ENCODE results near the gene C2orf81. TPM values are rescaled to one million over a fixed set of nuclear protein-coding genes. Genes with fewer than 3 reads are reported as not detected.

C2orf81 gene
- under 0.01 TPM in 1 of 2 replicates, not detected in the other for total RNA-seq

DNA sequence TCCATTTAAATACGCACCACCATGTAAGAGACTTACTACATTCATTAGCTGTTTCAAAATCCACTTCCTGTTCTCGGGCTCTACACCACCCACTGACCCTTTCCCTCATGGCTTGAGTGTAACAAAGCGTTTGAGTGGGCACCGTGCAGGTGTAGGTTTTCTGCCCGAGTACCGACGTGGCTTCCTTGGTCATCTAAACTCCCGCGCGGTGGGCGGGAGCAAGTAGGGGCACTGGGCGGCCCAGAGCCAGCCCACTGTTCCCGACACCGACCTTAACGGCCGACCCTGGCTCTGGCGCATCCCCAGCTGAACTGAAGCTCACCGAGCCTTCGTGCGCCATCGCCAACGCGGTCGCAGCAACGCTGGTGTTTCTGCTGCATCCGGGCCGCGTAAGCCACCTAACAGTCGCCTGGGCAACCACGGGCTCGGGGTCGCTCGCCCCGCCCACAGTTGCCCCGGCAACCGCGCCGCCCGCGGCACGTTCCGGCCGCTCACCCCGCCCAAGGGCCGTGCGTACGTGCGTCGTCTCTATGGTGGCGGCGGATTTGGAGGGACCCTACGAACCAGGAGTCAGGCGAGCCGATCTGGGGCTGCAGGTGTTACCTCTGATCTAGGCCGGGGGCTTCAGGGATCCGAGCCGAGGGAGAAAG, at the start of gene C2orf81, which contains the start of gene WDR54:
C2orf81 (minus strand) TSS at position 399 of the 650 bp plus-strand sequence; CDS start at position 340, 59 bp downstream.
WDR54 (plus strand) TSS at position 510 of the 650 bp plus-strand sequence. CDS start 424 bp downstream, outside the sequence.

DNA sequence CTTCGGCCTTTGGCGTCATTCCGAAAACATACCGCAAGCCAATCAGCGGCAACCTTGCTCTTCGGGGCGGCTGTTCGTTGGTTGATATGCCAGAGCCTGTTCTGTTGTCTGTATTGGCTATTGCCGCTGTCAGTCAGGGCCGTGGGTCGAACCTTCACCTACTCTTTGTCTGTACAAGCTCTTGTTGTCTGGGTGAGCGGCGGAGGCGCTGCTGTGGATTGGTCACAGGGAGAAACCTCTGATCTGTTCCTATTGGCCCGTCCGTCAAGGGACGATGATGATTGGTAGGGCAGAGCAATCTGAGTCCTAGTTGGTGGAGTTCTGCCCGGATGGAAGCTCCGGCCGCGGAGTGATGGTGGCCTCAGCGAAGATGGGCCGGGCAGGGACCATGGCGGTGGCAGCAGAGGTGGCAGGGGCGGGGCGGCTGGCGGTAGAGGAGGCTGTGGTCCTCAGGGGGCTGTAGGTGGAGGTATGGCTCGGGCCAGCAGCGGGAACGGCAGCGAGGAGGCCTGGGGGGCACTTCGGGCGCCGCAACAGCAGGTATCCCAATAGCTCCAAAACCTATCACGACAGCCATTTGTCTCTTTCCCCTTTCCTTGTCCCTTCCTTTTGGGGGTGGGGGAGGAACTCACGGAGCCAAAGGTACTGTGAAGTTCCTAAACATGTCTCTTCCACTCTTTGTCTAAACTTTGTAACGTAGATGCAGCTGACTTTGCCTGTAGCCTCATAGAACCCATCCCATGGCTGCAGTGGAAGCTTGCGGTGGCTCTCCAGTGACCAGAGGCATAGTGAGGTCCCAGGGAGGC, 36.9 kb upstream of the C2orf81 start, which contains the start of gene WBP1:
WBP1 (plus strand) TSS at position 307 of the 806 bp plus-strand sequence; CDS start at position 472, 165 bp downstream.

DNA sequence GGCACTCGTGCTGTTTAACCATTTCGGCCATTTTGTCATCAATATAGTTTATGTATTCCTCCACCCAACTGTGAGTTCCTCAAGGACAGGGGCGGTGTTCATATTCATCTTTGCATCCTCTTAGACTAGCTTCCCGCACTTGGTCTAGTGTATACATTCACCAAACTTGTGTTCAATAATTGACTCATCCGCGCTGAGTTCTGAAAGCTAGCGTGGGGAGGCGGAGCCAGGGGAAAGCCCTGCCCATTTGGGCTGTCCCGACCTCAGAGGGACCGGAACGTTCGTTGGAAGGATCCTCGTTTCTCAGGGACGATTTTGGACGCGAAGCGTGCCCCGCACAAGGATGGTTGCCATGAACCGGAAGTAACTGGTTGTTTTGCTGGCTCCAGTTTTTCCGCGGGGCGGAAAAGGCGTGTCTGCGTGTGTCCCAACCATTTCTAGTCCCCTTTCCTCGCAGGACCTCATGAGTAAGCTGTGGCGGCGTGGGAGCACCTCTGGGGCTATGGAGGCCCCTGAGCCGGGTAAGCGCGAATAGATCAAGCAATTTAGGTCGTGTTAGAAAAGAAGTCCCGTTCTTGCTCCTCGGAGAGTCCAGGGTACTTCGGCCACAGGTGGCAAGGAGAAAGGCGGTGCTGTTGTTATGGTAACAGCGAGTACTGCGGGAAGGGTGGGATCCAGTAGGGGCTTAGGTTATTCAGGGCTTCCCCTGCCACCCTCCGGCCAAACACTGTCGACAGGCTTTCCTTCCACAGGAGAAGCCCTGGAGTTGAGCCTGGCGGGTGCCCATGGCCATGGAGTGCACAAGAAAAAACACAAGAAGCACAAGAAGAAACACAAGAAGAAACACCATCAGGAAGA, 33.5 kb upstream of the C2orf81 start, which contains the start of gene INO80B:
INO80B (plus strand) TSS at position 434 of the 858 bp plus-strand sequence; CDS start at position 464, 30 bp downstream.

DNA sequence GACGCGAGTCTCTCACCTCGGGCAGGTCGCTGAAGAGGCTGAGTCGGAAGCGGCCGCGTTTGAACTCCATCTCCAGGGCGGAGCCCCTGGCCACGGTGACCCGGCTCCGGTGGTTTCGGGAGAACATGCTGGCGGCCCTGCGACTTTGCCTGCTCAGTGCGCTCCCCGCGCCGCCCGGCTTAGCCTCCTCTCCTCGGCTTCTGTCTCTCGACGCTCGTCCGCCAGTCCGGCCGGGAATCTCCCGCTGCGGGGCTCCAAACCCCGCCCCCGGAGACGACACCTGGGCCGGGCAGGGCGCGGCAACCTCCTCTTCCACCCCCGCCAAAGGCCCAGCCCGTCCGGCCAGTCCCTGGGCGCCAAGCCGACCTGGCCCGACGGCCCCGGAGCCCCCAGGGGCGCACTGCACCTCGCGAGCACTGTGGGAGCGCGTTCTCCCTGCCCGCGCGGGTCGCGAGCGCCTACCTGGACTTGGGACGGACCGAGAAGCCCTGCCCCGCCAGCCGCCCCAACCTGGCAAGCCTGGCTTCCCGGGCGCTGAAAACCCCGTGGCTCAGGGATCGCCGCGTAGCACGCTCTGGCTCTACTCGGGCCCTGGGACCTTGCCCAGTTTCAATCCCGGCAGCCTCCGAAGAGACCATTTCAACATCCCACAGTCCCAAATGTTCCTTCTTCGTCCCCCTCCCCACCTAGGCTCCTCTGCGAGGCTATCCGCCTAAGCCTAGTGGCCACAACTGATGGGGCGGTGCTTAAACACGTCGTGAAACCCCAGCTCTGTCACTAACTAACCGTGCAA, 20.5 kb upstream of the C2orf81 start, which contains the start of gene RTKN:
RTKN (minus strand) TSS at position 248 of the 793 bp plus-strand sequence; CDS start at position 127, 121 bp downstream.

GRCh38 chr2:74379851-74380789, 41.3 kb downstream of the C2orf81 start, which contains the start of gene DCTN1:
Gene DCTN1, minus strand, starts transcription at chr2:74380311. Its CDS starts 274 bp downstream, at chr2:74380037.

Other genes starting within 250 kb of the C2orf81 start
- 96.7 and 105 TPM in 2 replicates for gene MOB1A, start 242.7 kb downstream of the C2orf81 start, total RNA-seq
- 24.2 and 24.6 TPM in 2 replicates for gene MTHFD2, start 223.0 kb downstream of the C2orf81 start, total RNA-seq
- gene SLC4A5, start 78.2 kb downstream of the C2orf81 start, total RNA-seq = 0.09 and 0.11 TPM in 2 replicates
- 126 and 136 TPM in 2 replicates for gene DCTN1, start 41.3 kb downstream of the C2orf81 start, total RNA-seq
- gene WDR54, start 111 bp upstream of the C2orf81 start, total RNA-seq = 30.2 and 34.0 TPM in 2 replicates
- gene RTKN, start 20.3 kb upstream of the C2orf81 start, total RNA-seq = 17.7 and 20.2 TPM in 2 replicates
- 8.0 and 9.0 TPM in 2 replicates for gene INO80B, start 33.5 kb upstream of the C2orf81 start, total RNA-seq
- gene WBP1, start 36.8 kb upstream of the C2orf81 start, total RNA-seq = 35.6 and 37.3 TPM in 2 replicates
- 43.9 and 49.6 TPM in 2 replicates for gene MOGS, start 43.8 kb upstream of the C2orf81 start, total RNA-seq
- 26.2 and 32.2 TPM in 2 replicates for gene MRPL53, start 51.1 kb upstream of the C2orf81 start, total RNA-seq
- gene CCDC142, start 61.4 kb upstream of the C2orf81 start, total RNA-seq = 12.8 and 14.4 TPM in 2 replicates
- 8.3 and 9.9 TPM in 2 replicates for gene TTC31, start 61.5 kb upstream of the C2orf81 start, total RNA-seq
- gene LBX2, start 78.0 kb upstream of the C2orf81 start, total RNA-seq = 0.09 and 0.11 TPM in 2 replicates
- 7.4 and 10.1 TPM in 2 replicates for gene PCGF1, start 86.1 kb upstream of the C2orf81 start, total RNA-seq
- not detected in 2 replicates for gene TLX2, start 92.8 kb upstream of the C2orf81 start, total RNA-seq
- 0.09 and 0.11 TPM in 2 replicates for gene DQX1, start 104.6 kb upstream of the C2orf81 start, total RNA-seq
- 91.4 and 109 TPM in 2 replicates for gene AUP1, start 108.1 kb upstream of the C2orf81 start, total RNA-seq
- 37.5 and 48.9 TPM in 2 replicates for gene HTRA2, start 108.3 kb upstream of the C2orf81 start, total RNA-seq
- 0.87 and 1.2 TPM in 2 replicates for gene LOXL3, start 132.3 kb upstream of the C2orf81 start, total RNA-seq
- 17.6 and 27.3 TPM in 2 replicates for gene DOK1, start 133.1 kb upstream of the C2orf81 start, total RNA-seq
- gene M1AP, start 226.7 kb upstream of the C2orf81 start, total RNA-seq = not detected in 2 replicates
- gene SEMA4F, start 232.6 kb upstream of the C2orf81 start, total RNA-seq = 1.3 and 3.1 TPM in 2 replicates

Measured in dermis lymphatic vessel endothelial cell (primary cell).